Activated CD4-positive, alpha-beta T cell treated with anti-CD3 and anti-CD28 coated beads, Interleukin-2, amount 50 U/mL, for 4 hours (primary cell): Measurements from ENCODE around the gene ITGB1.

Source experiments
- DNase-seq, 2 experiments: peaks; one replicate each; pipeline ENCODE4 v3.0.0-alpha.2; 2020

The ITGB1 gene

DNA sequence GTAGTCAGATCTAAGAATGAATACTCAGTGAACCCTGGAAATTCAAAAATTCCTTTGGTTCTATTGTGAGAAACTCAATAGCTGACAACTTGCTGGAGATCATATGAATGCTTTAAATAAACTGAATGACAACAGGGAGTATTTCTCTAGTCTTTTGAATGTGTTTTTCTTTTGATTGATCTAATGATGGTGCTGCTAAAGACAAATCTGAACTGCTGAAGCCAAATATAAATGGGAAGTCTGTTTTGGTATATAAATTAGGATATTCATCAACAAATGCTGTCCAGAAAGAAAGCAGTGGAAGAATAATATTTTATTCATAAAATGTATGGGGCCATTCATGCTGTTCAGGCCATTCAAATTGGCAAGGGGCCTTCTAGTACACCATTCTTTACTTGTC is 79.4 kb downstream of the ITGB1 start:
- no peak for DNase-seq

DNA sequence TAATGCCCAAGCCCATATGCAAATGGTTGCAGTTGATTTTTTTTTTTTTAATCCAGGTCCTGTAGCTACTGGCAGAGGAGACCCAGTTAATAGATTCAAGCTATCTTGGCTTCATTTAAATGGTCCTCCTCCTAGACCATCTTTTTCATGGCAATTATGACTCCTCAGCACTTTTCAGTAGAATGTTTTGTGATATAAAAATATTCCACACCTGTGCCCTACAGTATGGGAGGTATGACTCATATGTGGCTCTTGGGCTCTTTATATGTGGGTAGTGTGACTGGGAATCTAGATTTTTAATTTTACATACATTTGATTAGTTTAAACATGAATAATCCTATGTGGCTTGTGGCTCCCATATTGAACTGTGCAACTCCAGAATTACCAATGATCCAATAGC is 80.1 kb downstream of the ITGB1 start:
- DNase-seq: no peak

DNA sequence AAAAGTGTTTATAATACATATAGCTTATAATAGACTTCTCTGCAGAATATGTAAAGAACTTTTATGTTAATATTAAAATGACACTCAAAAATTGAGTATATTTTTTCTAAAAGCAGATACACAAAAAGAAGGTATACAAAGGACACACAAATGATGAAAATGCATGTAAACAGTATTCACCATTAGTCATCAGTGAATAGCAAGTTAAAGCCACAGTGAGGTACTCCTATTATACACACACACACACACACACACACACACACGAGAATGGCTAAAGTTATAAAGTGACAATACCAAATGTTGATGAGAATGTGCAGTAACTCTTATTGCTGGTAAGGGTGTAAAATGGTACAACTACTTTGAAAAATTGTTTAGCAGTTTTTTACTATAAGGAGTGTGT is 92.9 kb downstream of the ITGB1 start:
- DNase-seq: no peak

DNA sequence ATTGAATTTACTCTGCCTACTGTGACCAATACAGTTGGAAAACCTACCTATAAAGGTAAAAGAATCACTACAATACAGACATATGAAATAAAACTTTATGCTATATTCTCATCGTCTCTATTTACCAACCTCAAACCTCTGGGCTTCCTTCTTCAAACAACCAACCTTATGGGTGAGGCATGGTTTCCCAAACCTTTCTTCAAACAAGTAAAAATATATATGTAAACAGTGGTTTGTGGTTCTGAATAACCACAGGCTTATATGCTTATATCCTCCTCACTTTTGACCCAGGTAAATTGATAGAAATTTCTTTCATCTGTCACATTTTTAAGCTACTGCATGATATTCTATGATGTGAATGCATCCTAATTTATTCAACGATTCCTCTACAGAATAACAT is 103.6 kb downstream of the ITGB1 start:
- DNase-seq: no peak

DNA sequence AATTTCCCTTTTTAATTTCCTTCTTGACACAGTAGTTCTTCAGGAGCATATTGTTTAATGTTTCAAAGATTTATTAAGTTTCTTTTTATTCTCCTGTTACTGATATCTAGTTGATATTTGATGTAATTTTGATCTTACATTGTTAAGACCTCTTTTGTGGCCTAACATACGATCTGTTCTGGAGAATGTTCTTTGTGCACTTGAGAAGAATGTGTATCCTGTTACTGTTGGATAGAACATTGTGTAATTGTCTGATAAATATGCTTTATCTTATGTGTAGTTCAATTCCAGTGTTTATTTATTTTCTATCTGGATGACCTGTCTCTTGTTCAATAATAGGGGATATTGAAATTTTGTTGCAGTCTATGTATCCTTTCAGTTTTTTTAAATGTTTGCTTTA is 106.7 kb downstream of the ITGB1 start:
- DNase-seq: no peak
